Transverse colon (tissue), 4 donors: ENCODE data around the gene SLC7A10. TPM values are rescaled to one million over a fixed set of nuclear protein-coding genes. Genes with fewer than 3 reads are reported as not detected.
A peak's percentile ranks its signal among the peaks of the same experiment; 100 is the strongest.

Experiments
- DNase-seq: peaks from one replicate; pipeline ENCODE4 v3.0.0-alpha.2; 2019
- H3K27ac ChIP-seq, 4 donors: fragments of 200-600 bp; sonication (generic); 2 replicates each; pipeline ENCODE4 v1.5.1; 2016 to 2018; ENCODE audit warnings: inconsistent platforms in 4 of 4
- H3K27me3 ChIP-seq: fragments of 200-600 bp; sonication (generic); 2 replicates; pipeline ENCODE4 v1.5.1; 2017; ENCODE audit warnings: inconsistent platforms
- H3K36me3 ChIP-seq, 4 donors: fragments of 200-600 bp; sonication (generic); 2 replicates each; pipeline ENCODE4 v1.5.1; 2017 to 2019; ENCODE audit warnings: inconsistent platforms in 4 of 4
- H3K4me1 ChIP-seq, 4 donors: fragments of 200-600 bp; sonication (generic); 2 replicates each; pipeline ENCODE4 v1.5.1; 2017 to 2020; ENCODE audit warnings: inconsistent platforms in 4 of 4
- H3K4me3 ChIP-seq, 4 donors: fragments of 200-600 bp; sonication (generic); 1 replicate in 1 of 4; 2 replicates in 3 of 4; pipeline versions ENCODE4 v1.5.1 to v1.6.1; 2017 to 2019; ENCODE audit warnings: inconsistent platforms in 4 of 4
- H3K9me3 ChIP-seq, 2 donors: fragments of 200-600 bp; sonication (generic); 2 replicates each; pipeline ENCODE4 v1.5.1; 2017 to 2019; ENCODE audit warnings: inconsistent platforms in 2 of 2
- CTCF ChIP-seq, 5 experiments: fragments of 200-600 bp in 3 of 5; fragments of 450-650 bp in 2 of 5; sonication (generic) in 3 of 5; IDR thresholded peaks; 1 replicate in 2 of 5; 2 replicates in 3 of 5; pipeline ENCODE4 v1.5.1; 2016 to 2017; ENCODE audit warnings: antibody characterized with exemption in 5 of 5, inconsistent platforms in 3 of 5, mild to moderate bottlenecking in 2 of 5, moderate library complexity in 1 of 5
- EP300 ChIP-seq: sonication (generic); formaldehyde crosslinking; IDR thresholded peaks from one replicate; pipeline ENCODE4 v1.6.1; 2017; ENCODE audit warnings: antibody characterized with exemption, low read depth
- POLR2A ChIP-seq: fragments of 450-650 bp; IDR thresholded peaks from one replicate; pipeline ENCODE4 v1.6.1; 2016; ENCODE audit warnings: antibody characterized with exemption, mild to moderate bottlenecking, moderate library complexity
- POLR2AphosphoS5 ChIP-seq, 3 donors: sonication (generic); formaldehyde crosslinking; IDR thresholded peaks; one replicate each; pipeline ENCODE4 v1.6.1; 2016; ENCODE audit warnings: antibody characterized with exemption in 3 of 3
- WGBS, 2 donors: methylation state at CpG; one replicate each; pipeline ENCODE4 v1.1.5; 2018; ENCODE audit warnings: low coverage in 1 of 2; 5-methylcytosine and 5-hydroxymethylcytosine counted together
- in situ Hi-C, 4 donors: fragments of 200-750 bp; cut with MboI; loops; one replicate each; pipeline versions ENCODE4 v1.15.0 to v1.15.1; 2017; ENCODE audit warnings: low sequenced_read_pairs in 3 of 4, low pct_ligation_motif_present in 1 of 4, low pct_unique_long_range_greater_than_20kb in 1 of 4
- intact Hi-C: fragments of 100-400 bp; cut with DNase I; formaldehyde crosslinking; loops from one replicate; pipeline ENCODE4 v1.15.1; 2023; ENCODE audit warnings: low total_unique reads
- total RNA-seq, 4 donors: library from RNA; depleted of rRNA; stranded (reverse); fragments of >200 nt; gene quantifications; one replicate each; pipeline ENCODE4 v1.1.0, GENCODE V29; 2016

SLC7A10 gene
- total RNA-seq, 4 donors from 2014 or later: 0.48 TPM; not detected in 3

GRCh38 chr19:33235269-33235995 lies 9.8 kb upstream of the SLC7A10 start:
- 17% methylated on average over 15 of the region's 30 CpGs; no CpG with 5 or more reads in 1 of the 2 donors for WGBS, 2 donors
- DNase-seq: peak; percentile 87
- in situ Hi-C loops (loop anchor here (5.0 to 25.0 kb wide), 4 partner anchors 172 to 539 kb away; no protein-coding TSS in a partner anchor), intact Hi-C loops (loop anchor here (10.0 kb wide), 1 partner anchor 69 kb away; the partner anchor contains the start of gene CEBPA)
- Histone ChIP-seq H3K36me3 (no peaks in the 10 kb centered on the region), H3K4me3 (peak overlapping the region in 1 of 4 donors; percentile 5), H3K27ac (no peak overlapping the region), H3K27me3 (no peaks in the 10 kb centered on the region), H3K4me1 (peaks cover 0 to 7% (median 0%) of the 10 kb centered on the region in 4 donors), H3K9me3 (no peaks in the 10 kb centered on the region)
- no peak for TF ChIP-seq POLR2A
- peak; percentile 92 to 95 (median 93) for TF ChIP-seq CTCF (IDR thresholded peaks at IDR 0.05)

- DNase-seq: no peak
- in situ Hi-C loops (loop anchor here (5.0 to 25.0 kb wide), 5 partner anchors 52 to 540 kb away; no protein-coding TSS in a partner anchor), intact Hi-C loops (loop anchor here (10.0 kb wide), 1 partner anchor 70 kb away; the partner anchor contains the start of gene CEBPA)
- peaks cover 0 to 7% (median 0%) of the 10 kb centered on the region in 4 donors for H3K4me1 ChIP-seq
- TF ChIP-seq CTCF (IDR thresholded peaks at IDR 0.05) (no peak), EP300 (no peak), POLR2AphosphoS5 (IDR thresholded peaks at IDR 0.05) (no peak), POLR2A (no peak)
- H3K36me3 ChIP-seq: no peaks in the 10 kb centered on the region
- no peaks in the 10 kb centered on the region for H3K27me3 ChIP-seq
- H3K9me3 ChIP-seq: no peaks in the 10 kb centered on the region
- no peak overlapping the region for H3K27ac ChIP-seq
- no peak overlapping the region for H3K4me3 ChIP-seq
- 56% methylated on average over 9 of the region's 9 CpGs; no CpG with 5 or more reads in 1 of the 2 donors for WGBS, 2 donors
Measured at GRCh38 chr19:33234736-33235135, 9.1 kb upstream of the SLC7A10 start.

- 80% methylated on average over 5 of the region's 8 CpGs; no CpG with 5 or more reads in 1 of the 2 donors for WGBS, 2 donors
- DNase-seq: no peak
- in situ Hi-C loops: loop anchor here in 3 of 4 donors (5.0 to 25.0 kb wide), 4 partner anchors 52 to 541 kb away; no protein-coding TSS in a partner anchor
Measured at GRCh38 chr19:33234092-33234491, 8.4 kb upstream of the SLC7A10 start.

More at GRCh38 chr19:33234092-33234491, 8.4 kb upstream of the SLC7A10 start:
- TF ChIP-seq POLR2A: no peak
- no peak for TF ChIP-seq EP300
- TF ChIP-seq CTCF (IDR thresholded peaks at IDR 0.05): no peak
- TF ChIP-seq POLR2AphosphoS5 (IDR thresholded peaks at IDR 0.05): no peak
- Histone ChIP-seq H3K36me3 (no peaks in the 10 kb centered on the region), H3K4me1 (peaks cover 0 to 7% (median 0%) of the 10 kb centered on the region in 4 donors), H3K27ac (no peak overlapping the region), H3K4me3 (no peak overlapping the region), H3K9me3 (no peaks in the 10 kb centered on the region), H3K27me3 (no peaks in the 10 kb centered on the region)
- intact Hi-C loops: loop anchor here (10.0 kb wide), 1 partner anchor 71 kb away; the partner anchor contains the start of gene CEBPA
